ENCODE results near the gene AHRR.
"Not testable (repeated sequence)": the region's sequence is repeated elsewhere in the genome, so short reads cannot be mapped to it uniquely, and the experiment has no call there.

AHRR gene

GRCh38 chr5:380701-381309 is 59.3 kb downstream of the AHRR start:
- DNase-seq, result no peak

- DNase-seq, result no peak
Observed at GRCh38 chr5:383066-383465, 61.6 kb downstream of the AHRR start.

GRCh38 chr5:383621-384020 is 62.1 kb downstream of the AHRR start:
- no peak for DNase-seq

- not testable (repeated sequence) for DNase-seq
Observed at GRCh38 chr5:384576-384975, 63.1 kb downstream of the AHRR start.

- no peak for DNase-seq
Observed at GRCh38 chr5:385321-385720, 63.8 kb downstream of the AHRR start.

- DNase-seq, result no peak
Observed at GRCh38 chr5:386432-387341, 65.2 kb downstream of the AHRR start.

- DNase-seq, result no peak
Observed at GRCh38 chr5:387491-388265, 66.2 kb downstream of the AHRR start.

GRCh38 chr5:388266-389196 is 67.0 kb downstream of the AHRR start:
- DNase-seq, result no peak

- no peak for DNase-seq
Observed at GRCh38 chr5:389197-389821, 67.8 kb downstream of the AHRR start.

- no peak for DNase-seq
Observed at GRCh38 chr5:389891-390622, 68.5 kb downstream of the AHRR start.

- DNase-seq, result no peak
Observed at GRCh38 chr5:390623-391491, 69.3 kb downstream of the AHRR start.

GRCh38 chr5:392431-392988 is 71.0 kb downstream of the AHRR start:
- DNase-seq, result no peak

- no peak for DNase-seq
Observed at GRCh38 chr5:393846-394275, 72.3 kb downstream of the AHRR start.

GRCh38 chr5:394671-395155 is 73.2 kb downstream of the AHRR start:
- no peak for DNase-seq

- peak; percentile 47 for DNase-seq
Observed at GRCh38 chr5:395156-395920, 73.8 kb downstream of the AHRR start.

GRCh38 chr5:395921-396530 is 74.5 kb downstream of the AHRR start:
- DNase-seq, result no peak

GRCh38 chr5:396531-396961 is 75.0 kb downstream of the AHRR start:
- no peak for DNase-seq

- not testable (repeated sequence) for DNase-seq
Observed at GRCh38 chr5:398141-398474, 76.6 kb downstream of the AHRR start.

Measured in eye (tissue), 1 donor.